IPS-20b (cell line): Measurements from ENCODE around the gene AFDN.

Experiments used
- H3K27ac ChIP-seq: one replicate; pipeline ENCODE4 v1.5.1; 2013; ENCODE audit warnings: low read length
- H3K27me3 ChIP-seq: 2 replicates; pipeline ENCODE4 v1.6.1; 2013; ENCODE audit warnings: mild to moderate bottlenecking, low read length, inconsistent platforms; ENCODE audit not compliant: insufficient read depth
- H3K36me3 ChIP-seq: 2 replicates; pipeline ENCODE4 v1.6.1; 2013; ENCODE audit warnings: low read depth, mild to moderate bottlenecking, inconsistent platforms, low read length, moderate library complexity; ENCODE audit not compliant: insufficient read depth
- H3K4me1 ChIP-seq: 2 replicates; pipeline ENCODE4 v1.6.1; 2013; ENCODE audit warnings: mild to moderate bottlenecking, control low read depth, inconsistent platforms, low read length, moderate library complexity; ENCODE audit not compliant: insufficient read depth
- H3K4me3 ChIP-seq: 2 replicates; pipeline ENCODE4 v1.5.1; 2013; ENCODE audit warnings: mild to moderate bottlenecking, low read length, inconsistent platforms
- H3K9ac ChIP-seq: 2 replicates; pipeline ENCODE4 v1.6.1; 2013; ENCODE audit warnings: low read depth, mild to moderate bottlenecking, inconsistent platforms, low read length, moderate library complexity
- H3K9me3 ChIP-seq: 2 replicates; pipeline ENCODE4 v1.6.1; 2013; ENCODE audit warnings: mild to moderate bottlenecking, low read depth, low read length, inconsistent platforms; ENCODE audit not compliant: insufficient read depth

The AFDN gene, protein sequence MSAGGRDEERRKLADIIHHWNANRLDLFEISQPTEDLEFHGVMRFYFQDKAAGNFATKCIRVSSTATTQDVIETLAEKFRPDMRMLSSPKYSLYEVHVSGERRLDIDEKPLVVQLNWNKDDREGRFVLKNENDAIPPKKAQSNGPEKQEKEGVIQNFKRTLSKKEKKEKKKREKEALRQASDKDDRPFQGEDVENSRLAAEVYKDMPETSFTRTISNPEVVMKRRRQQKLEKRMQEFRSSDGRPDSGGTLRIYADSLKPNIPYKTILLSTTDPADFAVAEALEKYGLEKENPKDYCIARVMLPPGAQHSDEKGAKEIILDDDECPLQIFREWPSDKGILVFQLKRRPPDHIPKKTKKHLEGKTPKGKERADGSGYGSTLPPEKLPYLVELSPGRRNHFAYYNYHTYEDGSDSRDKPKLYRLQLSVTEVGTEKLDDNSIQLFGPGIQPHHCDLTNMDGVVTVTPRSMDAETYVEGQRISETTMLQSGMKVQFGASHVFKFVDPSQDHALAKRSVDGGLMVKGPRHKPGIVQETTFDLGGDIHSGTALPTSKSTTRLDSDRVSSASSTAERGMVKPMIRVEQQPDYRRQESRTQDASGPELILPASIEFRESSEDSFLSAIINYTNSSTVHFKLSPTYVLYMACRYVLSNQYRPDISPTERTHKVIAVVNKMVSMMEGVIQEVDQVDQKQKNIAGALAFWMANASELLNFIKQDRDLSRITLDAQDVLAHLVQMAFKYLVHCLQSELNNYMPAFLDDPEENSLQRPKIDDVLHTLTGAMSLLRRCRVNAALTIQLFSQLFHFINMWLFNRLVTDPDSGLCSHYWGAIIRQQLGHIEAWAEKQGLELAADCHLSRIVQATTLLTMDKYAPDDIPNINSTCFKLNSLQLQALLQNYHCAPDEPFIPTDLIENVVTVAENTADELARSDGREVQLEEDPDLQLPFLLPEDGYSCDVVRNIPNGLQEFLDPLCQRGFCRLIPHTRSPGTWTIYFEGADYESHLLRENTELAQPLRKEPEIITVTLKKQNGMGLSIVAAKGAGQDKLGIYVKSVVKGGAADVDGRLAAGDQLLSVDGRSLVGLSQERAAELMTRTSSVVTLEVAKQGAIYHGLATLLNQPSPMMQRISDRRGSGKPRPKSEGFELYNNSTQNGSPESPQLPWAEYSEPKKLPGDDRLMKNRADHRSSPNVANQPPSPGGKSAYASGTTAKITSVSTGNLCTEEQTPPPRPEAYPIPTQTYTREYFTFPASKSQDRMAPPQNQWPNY (N-terminal part only)

DNA sequence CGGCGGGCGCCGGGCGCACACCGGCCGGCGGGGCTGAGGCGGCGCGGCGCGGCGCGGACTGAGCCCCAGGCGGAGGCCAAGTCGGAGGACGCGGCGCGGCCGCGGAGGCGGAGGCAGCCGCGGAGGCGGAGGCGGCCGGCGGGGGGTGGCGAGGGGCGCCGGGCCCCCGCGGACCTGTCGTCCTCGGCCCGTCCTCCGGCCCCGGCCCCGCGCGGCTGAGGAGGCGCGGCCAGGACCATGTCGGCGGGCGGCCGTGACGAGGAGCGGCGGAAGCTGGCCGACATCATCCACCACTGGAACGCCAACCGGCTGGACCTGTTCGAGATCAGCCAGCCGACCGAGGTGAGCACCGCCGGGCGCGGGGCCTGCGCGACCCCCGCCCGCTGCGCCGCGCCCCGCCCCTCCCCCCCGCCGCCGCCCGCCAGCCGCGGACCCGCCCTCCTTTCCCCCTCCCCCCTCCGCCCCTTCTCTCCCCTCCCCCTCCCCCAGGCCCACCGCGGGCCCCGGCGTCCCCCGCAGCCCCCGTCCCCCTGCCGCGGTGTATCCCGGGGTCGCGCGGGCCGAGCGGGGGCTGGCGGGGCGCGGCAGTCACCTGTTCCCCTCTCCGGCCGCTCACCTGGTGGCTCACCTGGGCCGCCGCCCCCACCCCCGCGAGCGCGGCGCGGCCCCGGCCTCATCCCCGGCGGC is at the start of gene AFDN:
TSS of gene AFDN (plus strand) at position 16 of the 687 bp plus-strand sequence. CDS start at position 238, 222 bp downstream.
- peak within 1 kb of the TSS; percentile 80; the same call in 1 of the 2 replicates for H3K9ac ChIP-seq
- H3K9me3 ChIP-seq = no peaks in the 10 kb centered on the region
- H3K4me3 ChIP-seq = peak within 1 kb of the TSS; percentile 88
- no peak within 1 kb of the TSS for H3K27ac ChIP-seq
- H3K27me3 ChIP-seq = peaks cover 11% of the 10 kb centered on the region; the same call in 1 of the 2 replicates
- peaks cover 5% of the 10 kb centered on the region; the same call in 1 of the 2 replicates for H3K4me1 ChIP-seq
- peaks cover 6% of the 10 kb centered on the region; the same call in 1 of the 2 replicates for H3K36me3 ChIP-seq

DNA sequence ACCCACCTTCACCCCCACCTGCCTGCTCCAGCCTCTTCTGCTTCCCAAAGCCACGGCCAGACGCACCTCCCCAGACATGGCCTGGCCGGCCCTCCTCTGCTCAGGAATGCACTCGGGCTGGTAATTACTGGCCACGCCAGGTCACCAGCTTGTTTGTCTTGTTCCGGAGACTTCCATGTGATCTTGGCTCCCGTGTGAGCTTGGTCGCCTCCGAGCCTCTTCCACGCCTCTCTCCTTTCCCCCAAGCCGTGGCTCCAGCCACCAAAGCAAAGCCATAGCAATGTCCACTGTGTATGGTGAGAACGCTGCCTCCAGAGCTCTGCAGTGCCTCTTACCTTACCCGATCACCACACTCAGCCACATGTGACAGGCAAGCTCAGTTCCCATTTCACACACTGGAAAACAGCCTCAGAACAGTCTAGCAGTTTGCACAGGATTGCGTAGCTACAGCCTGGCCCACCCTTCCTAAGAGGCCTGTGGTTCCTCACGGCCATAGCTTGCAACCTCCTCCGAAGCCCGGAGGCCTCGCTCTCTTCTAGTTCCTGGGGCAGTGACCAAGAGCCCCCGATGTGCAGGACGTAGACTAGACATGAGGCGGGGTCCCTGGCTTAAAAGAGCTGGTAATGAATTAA is 48.1 kb upstream of the AFDN start:
- Histone ChIP-seq H3K27ac (no peak overlapping the region), H3K9ac (no peak overlapping the region), H3K4me3 (no peak overlapping the region), H3K9me3 (no peaks in the 10 kb centered on the region), H3K4me1 (0 out of 2 replicates have a peak, but pooled peaks cover 3% of the 10 kb centered on the region), H3K27me3 (no peaks in the 10 kb centered on the region), H3K36me3 (no peaks in the 10 kb centered on the region)

DNA sequence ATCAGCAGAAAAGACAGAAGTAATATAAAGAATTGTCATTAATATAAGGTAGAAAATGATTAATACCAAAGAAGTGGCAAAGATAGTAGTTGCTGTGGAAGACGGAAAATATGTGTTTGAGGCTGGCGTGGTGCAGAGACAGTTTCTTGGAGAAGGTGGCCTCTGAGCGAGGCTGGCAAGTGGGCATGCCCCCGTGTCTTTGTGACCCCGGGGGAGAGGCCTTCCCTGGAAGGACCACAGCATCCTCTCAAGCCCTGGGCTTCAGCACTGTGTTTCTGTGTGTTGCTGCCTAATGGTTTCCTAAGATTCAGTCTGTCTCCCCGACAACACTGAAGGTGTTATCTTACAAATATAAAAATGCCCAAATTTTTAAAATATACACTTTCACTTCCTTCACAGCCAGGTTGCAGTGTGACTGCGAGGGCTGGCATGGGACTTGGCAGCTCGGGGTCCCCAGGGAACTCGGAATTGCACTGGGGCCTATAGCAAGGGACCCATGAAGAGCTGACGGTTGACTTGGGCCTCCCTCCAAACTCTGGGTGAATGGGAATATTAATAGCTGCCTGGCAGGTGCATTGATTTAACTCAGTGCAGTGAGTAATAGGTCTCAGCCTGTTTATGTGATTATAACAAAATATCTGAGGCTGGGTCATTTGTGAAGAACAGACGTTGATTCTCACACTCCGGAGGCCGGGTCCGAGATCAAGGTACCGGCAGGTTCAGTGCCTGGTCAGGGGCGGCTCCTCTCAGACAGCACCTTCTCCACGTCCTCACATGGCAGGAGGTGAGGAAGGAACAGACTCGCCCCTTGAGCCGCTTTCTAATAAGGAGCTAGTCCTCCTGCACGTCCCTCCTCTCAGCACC is 47.4 kb upstream of the AFDN start:
- Histone ChIP-seq H3K4me1 (0 out of 2 replicates have a peak, but pooled peaks cover 3% of the 10 kb centered on the region), H3K9me3 (no peaks in the 10 kb centered on the region), H3K27me3 (no peaks in the 10 kb centered on the region)

DNA sequence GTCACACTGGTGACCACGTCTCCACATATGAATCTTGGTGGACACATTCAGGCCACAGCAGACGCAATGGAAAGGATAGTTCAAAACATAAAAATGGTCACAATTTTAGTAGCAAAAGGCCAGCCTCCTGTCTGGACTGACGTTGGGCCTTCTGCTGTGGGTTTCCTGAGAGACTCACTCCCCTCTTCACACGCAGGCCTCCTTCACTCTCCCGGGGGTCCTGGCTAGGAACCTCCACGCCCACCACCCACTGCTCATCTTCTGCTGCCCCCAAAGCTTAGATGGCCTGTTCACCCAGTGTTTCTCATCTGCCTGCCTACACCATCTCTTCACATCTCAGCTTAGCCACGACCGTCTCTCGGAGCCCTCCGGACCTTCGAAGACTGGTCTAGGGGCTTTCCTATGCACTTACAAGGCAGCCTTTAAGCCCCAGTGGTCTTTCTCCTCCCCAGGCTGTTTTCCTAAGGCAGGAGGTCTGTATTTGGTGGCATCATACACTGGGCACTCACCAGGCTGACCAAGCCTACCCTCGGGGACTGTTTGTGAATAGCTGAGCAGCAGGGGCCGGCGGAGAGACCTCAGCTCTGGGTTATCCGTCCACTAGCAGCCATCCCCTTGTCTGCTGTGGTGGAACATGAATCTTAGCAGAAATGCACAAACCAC is 46.6 kb upstream of the AFDN start:
- Histone ChIP-seq H3K9me3 (no peaks in the 10 kb centered on the region), H3K9ac (no peak overlapping the region), H3K36me3 (no peaks in the 10 kb centered on the region), H3K4me3 (no peak overlapping the region), H3K27ac (no peak overlapping the region), H3K4me1 (0 out of 2 replicates have a peak, but pooled peaks cover 3% of the 10 kb centered on the region), H3K27me3 (no peaks in the 10 kb centered on the region)

More for the DNA sequence above, 47.4 kb upstream of the AFDN start:
- H3K9ac ChIP-seq = no peak overlapping the region
- no peaks in the 10 kb centered on the region for H3K36me3 ChIP-seq
- H3K27ac ChIP-seq = no peak overlapping the region
- no peak overlapping the region for H3K4me3 ChIP-seq

DNA sequence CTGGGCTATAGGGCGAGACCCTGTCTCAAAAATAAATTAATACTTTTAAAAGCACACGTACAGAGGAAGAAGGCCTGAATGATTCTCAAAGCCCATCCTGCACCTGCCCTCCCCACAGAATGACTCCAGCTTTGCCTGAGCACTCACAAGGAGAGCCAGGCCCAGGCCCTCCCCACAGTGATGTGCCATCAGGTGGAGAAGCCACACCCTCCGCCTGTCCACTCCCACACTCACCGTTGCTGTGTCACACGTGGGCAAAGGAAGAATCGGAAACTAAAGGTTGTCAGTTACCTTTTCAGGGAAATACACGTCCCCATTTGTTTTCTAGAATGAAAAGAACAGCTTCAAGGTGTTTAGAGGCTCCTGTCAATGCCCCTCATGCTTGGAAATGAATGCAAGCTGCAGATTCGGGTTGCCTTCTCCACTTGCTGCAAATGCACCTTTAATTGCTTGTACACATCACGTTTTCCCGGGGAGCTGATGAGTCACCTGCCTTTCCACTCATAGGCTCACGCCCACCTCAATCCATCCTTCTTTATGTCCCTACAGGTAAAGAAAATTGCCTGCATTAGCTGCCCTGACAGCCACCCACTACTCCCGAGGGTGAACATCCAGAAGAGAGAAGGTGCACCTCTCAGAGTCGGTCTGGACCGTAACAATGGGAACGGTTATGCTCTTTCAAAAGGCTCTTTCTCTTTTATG is 45.5 kb upstream of the AFDN start:
- Histone ChIP-seq H3K27ac (no peak overlapping the region), H3K4me1 (0 out of 2 replicates have a peak, but pooled peaks cover 3% of the 10 kb centered on the region), H3K4me3 (no peak overlapping the region), H3K27me3 (no peaks in the 10 kb centered on the region), H3K36me3 (no peaks in the 10 kb centered on the region), H3K9ac (no peak overlapping the region), H3K9me3 (no peaks in the 10 kb centered on the region)

DNA sequence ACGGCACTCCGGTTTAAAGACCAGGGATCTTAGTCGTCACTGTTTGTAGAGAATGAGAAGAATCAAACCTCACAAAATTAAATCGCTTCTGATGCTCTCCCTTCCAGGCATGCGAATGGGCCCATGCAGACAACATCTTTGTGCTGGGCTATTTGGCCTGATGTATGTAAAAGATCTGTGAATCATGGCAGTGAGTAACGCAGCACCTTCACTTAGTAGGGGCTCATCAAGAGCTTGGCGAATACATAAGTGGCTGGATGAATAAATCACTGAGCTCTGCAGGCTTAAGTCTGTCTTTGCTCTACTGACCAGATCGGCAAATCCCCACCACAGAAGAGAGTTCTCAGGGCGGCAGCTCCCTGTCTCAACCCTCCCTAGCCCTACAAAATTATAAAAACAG is 44.8 kb upstream of the AFDN start:
- Histone ChIP-seq H3K36me3 (no peaks in the 10 kb centered on the region), H3K27me3 (no peaks in the 10 kb centered on the region), H3K9me3 (no peaks in the 10 kb centered on the region), H3K4me3 (no peak overlapping the region), H3K27ac (no peak overlapping the region), H3K4me1 (0 out of 2 replicates have a peak, but pooled peaks cover 3% of the 10 kb centered on the region), H3K9ac (no peak overlapping the region)

DNA sequence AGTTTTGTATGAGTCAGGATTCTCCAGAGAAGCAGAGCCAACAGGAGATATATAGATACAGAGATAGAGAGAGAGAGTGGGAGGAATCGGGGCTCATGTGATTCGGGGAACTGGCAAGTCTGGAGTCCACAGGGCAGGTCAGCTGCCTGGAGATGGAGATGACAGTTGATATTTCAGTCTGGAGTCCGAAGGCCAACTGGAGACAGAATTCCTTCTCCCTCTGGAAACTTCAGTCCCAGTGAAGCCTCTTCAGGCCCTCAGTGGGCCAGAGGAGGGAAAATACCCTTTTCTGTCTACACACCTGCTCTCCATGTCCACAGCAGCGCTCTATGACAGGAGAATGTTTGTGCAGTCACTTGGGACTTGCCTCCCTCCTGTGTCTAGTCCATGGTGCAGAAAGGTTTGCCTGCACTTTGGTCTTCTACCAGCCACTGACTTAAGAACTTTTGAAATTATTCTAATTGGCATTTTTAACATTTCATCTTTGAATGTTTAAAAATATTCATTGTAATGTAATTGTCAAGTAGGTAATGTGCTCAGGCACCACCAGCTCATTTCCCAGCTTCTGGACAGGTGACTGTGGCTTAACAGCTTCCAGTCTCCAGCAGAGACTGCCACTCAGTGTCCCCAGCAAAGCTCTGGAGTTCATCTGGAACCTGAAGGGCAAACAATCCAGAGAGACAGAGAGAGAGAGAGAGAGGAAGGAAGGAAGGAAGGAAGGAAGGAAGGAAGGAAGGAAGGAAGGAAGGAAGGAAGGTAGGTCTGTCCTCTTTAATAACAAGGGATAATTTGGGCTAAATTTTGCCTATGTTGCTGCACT is 43.8 kb upstream of the AFDN start:
- H3K9ac ChIP-seq = no peak overlapping the region
- no peak overlapping the region for H3K27ac ChIP-seq
- H3K4me1 ChIP-seq = 0 out of 2 replicates have a peak, but pooled peaks cover 3% of the 10 kb centered on the region
- H3K27me3 ChIP-seq = no peaks in the 10 kb centered on the region
- no peak overlapping the region for H3K4me3 ChIP-seq
- no peaks in the 10 kb centered on the region for H3K9me3 ChIP-seq
- no peaks in the 10 kb centered on the region for H3K36me3 ChIP-seq

DNA sequence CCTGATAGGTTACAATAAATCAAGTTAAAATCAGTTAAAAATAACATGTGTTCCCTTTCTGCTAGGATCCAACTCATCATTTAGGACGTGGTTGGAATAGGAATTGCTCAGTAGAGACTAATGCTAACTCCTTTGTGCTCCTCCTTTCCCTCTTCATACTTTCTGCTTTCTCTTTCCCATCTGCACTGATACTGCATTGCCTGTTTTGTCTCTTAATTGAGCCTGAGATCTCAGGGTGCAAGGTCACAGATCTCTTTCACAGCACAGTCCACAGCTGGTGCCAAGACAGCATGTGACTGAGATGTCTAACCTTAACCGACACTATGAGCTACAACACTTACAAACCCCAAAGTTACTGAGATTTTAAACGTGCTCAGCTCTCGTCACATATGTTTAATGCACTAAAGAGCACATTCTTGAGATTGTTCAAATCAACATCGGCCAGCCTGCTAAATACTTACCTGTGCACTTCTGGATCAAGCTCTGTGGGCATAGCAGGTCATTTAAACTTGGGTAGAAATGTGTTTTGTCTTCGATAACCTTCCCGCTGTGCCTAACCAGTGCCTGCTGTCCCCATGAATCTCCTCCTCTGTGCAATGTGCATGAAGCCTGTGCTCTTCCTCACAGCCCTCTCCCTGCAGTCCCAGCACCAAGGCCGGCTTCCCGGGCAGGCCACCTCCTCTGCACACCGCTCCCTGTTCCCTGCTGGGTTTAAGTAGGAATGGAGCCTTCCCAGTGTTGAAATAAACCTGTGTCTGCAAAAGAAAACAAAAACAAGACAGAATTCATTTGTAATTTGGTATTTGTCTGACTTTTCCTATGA is 39.6 kb upstream of the AFDN start:
- no peak overlapping the region for H3K27ac ChIP-seq
- H3K9ac ChIP-seq = no peak overlapping the region
- H3K4me1 ChIP-seq = 0 out of 2 replicates have a peak, but pooled peaks cover under 1% of the 10 kb centered on the region
- no peaks in the 10 kb centered on the region for H3K36me3 ChIP-seq
- no peaks in the 10 kb centered on the region for H3K9me3 ChIP-seq
- H3K27me3 ChIP-seq = no peaks in the 10 kb centered on the region
- no peak overlapping the region for H3K4me3 ChIP-seq
